COLO668 (cell line): ENCODE data around the gene MAB21L1.

Experiments used
- DNase-seq: peaks from one replicate; lab custom pipeline; 2025; ENCODE audit not compliant: unreplicated experiment; lab: John Stamatoyannopoulos, UW

The MAB21L1 gene

GRCh38 chr13:35480346-35480745 lies 3.9 kb upstream of the MAB21L1 start:
- DNase-seq: no peak

- DNase-seq: no peak
These were observed 3.2 kb upstream of the MAB21L1 start for GRCh38 chr13:35479706-35480105.

- DNase-seq: no peak
These were observed 2.6 kb upstream of the MAB21L1 start for GRCh38 chr13:35479038-35479492.

GRCh38 chr13:35478271-35479037 lies 2.0 kb upstream of the MAB21L1 start:
- DNase-seq: no peak

GRCh38 chr13:35477386-35477946 lies 977 bp upstream of the MAB21L1 start:
- no peak for DNase-seq

GRCh38 chr13:35475212-35475959 lies 1.1 kb downstream of the MAB21L1 start:
- DNase-seq: no peak

GRCh38 chr13:35474496-35475211 lies 1.8 kb downstream of the MAB21L1 start:
- DNase-seq: no peak

- no peak for DNase-seq
These were observed 2.7 kb downstream of the MAB21L1 start for GRCh38 chr13:35473802-35474201.

GRCh38 chr13:35473206-35473775 lies 3.2 kb downstream of the MAB21L1 start:
- no peak for DNase-seq

- no peak for DNase-seq
These were observed 4.1 kb downstream of the MAB21L1 start for GRCh38 chr13:35472323-35472881.

- DNase-seq: no peak
These were observed 4.7 kb downstream of the MAB21L1 start for GRCh38 chr13:35471706-35472322.

- DNase-seq: no peak
These were observed 5.5 kb downstream of the MAB21L1 start for GRCh38 chr13:35470671-35471661.

GRCh38 chr13:35469806-35470525 lies 6.5 kb downstream of the MAB21L1 start:
- no peak for DNase-seq

GRCh38 chr13:35468195-35468594 lies 8.3 kb downstream of the MAB21L1 start:
- DNase-seq: no peak

GRCh38 chr13:35465371-35465770 lies 11.1 kb downstream of the MAB21L1 start:
- no peak for DNase-seq

GRCh38 chr13:35460061-35460460 lies 16.4 kb downstream of the MAB21L1 start:
- no peak for DNase-seq

GRCh38 chr13:35457258-35457657 lies 19.2 kb downstream of the MAB21L1 start:
- DNase-seq: no peak

- DNase-seq: no peak
These were observed 21.5 kb downstream of the MAB21L1 start for GRCh38 chr13:35455022-35455421.
